ENCODE data around the gene SPDYC.

SPDYC gene

GRCh38 chr11:65219930-65220213 lies 49.8 kb downstream of the SPDYC start:
- no peak for TF ChIP-seq CTCF (IDR thresholded peaks at IDR 0.05; ENCODE audit: extremely low read depth, insufficient read depth, missing control alignments)
- no peak for DNase-seq (ENCODE audit: low spot score)
- in situ Hi-C loops (cut with MboI; ENCODE audit: low pct_unique_long_range_greater_than_20kb, low sequenced_read_pairs, unreplicated experiment) = no loop called here

GRCh38 chr11:65221026-65221425 lies 51.0 kb downstream of the SPDYC start:
- no peak for TF ChIP-seq CTCF (IDR thresholded peaks at IDR 0.05; ENCODE audit: extremely low read depth, insufficient read depth, missing control alignments)
- DNase-seq (ENCODE audit: low spot score) = no peak
- in situ Hi-C loops (cut with MboI; ENCODE audit: low pct_unique_long_range_greater_than_20kb, low sequenced_read_pairs, unreplicated experiment) = no loop called here
